ENCODE measurements around the gene LBX1. TPM values are rescaled to one million over a fixed set of nuclear protein-coding genes. Genes with fewer than 3 reads are reported as not detected.

The LBX1 gene
- total RNA-seq, 2 experiments from 2014 or later: not detected

DNA sequence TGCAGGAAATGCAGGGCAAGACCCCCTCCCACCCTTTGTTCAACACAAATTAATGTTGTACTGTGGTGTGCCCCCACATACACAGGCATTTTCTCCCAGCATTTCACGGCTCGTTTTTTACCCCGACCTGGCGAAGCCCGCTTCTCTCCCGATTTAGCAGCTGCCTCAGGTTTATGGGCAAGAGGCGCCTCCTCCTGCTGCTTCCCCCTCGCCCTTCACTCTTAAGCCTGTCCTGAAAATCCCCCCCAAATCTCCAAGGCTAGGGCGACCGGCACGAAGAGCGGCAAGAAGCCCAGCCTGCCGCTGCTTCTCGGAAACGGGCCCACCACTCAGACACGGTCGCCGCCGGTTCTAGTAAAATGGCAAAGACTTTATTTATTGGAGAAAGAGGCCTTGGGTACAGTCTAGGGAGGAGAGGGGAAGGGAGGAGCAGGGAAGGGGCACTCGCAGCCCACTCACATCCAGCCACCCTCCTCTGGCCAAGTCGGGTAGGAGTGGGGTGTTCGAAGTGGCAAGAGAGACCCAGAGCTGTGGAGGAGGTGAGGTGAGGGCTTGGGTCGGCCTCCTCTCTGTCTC is 3.3 kb downstream of the LBX1 start:
- Mint-ChIP-seq H3K9me3 (no peaks in the 10 kb centered on the region), H3K4me1 (peaks cover 16% of the 10 kb centered on the region), H3K27ac (peak overlapping the region; percentile 52), H3K36me3 (no peaks in the 10 kb centered on the region), H3K27me3 (peaks cover 78% of the 10 kb centered on the region), H3K4me3 (no peak overlapping the region)
- POLR2A ChIA-PET: no interaction called here
- ATAC-seq (ENCODE audit: low read depth) (no peak), DNase-seq (no peak)

DNA sequence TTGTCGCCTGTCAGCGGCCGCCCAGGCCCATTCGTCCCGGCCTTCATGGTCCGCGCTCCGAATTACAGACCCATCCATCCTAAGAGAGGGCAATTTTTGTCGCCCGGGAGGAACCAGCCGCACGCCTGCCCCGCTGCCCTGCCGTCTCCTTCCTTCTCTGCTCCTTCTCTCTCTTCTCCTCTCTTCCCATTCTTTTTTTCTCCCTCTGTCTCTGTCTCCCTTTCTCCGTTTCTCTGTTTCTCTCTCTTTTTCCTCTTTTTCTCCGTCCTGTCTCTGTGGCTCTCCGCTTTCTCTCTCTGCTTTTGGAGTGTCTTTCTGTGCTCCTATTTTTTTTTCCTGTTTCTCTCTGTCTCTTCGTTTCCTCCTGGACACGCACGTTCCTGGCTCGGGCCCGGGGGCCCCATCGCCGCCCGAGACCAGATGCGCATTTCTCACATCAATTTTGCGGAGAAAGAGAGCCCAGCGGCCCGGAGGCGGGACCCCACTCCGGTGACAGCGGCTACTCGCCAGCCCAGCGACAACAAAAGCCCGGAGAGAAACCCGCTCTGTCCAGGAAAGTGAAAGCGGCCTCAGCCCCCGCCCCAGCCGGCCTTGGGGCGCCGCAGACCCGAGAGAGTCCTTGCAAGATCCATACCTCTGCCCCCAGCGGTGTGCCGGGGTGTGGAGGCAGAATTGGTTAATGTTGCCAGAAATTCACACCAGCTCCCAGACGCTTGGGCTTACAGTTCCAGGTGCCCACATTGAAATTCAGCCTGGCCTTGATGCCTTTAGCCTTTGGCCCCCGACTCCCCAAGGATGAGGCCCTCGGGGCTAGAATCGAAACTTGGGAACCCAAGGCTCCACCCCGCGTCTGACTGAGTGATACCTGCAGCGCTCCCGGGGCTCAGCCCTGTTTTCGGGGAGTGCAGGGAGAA is 4.1 kb downstream of the LBX1 start:
- peaks cover 16% of the 10 kb centered on the region for H3K4me1 Mint-ChIP-seq
- POLR2A ChIA-PET: no interaction called here
- DNase-seq: peak; percentile 43
- H3K9me3 Mint-ChIP-seq: no peaks in the 10 kb centered on the region
- no peak for ATAC-seq (ENCODE audit: low read depth)
- H3K27me3 Mint-ChIP-seq: peaks cover 79% of the 10 kb centered on the region
- H3K27ac Mint-ChIP-seq: no peak overlapping the region
- H3K4me3 Mint-ChIP-seq: peak overlapping the region; percentile 65
- H3K36me3 Mint-ChIP-seq: no peaks in the 10 kb centered on the region

DNA sequence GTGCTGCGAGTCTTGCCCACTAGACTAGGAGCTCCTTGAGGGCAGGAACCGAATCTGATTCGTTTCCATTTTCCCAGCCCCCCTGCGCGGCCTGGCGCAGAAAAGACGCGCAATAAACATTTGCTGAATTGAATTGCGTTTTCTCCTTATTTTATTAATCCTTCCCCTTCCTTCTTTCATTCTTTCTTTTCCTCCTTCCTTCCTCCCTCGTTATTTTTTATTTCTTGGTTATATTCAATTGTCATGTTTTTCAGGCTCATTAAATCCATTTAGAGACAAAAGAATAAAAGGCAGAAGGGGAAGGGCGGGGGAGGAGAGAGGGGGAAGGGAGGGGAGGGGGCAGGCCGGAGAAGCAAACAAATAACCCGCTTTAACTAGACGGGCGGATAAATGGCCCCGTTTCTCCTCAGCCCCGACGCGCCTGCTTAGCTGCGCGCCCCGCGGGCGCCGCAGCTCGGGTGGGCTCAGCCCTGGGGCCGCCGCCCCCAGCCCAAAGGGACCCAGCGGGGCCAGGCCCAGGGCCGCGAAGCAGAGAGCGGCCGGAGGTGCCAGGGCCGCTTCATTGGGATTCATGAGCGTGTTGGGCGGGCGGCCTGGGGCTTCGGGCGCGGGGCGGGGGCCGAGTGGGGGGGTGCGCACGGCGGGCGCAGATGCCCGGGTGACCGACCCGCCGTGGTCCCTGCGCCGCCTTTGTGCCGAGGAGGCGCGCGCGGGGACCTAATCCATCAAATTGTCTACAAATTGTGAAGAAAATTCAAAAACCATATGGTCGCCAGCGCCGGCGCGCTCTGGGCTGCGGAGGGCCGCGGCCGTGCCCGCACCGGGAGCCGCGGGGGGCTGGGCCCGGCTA is 5.0 kb downstream of the LBX1 start:
- POLR2A ChIA-PET: interaction anchor here (1.0 kb wide), 1 partner anchor 572 kb away, joined by 3 read pairs; no protein-coding TSS in a partner anchor
- ATAC-seq (ENCODE audit: low read depth): no peak
- Mint-ChIP-seq H3K27me3 (peaks cover 85% of the 10 kb centered on the region), H3K27ac (no peak overlapping the region), H3K9me3 (no peaks in the 10 kb centered on the region), H3K4me3 (no peak overlapping the region), H3K4me1 (peaks cover 15% of the 10 kb centered on the region), H3K36me3 (no peaks in the 10 kb centered on the region)
- DNase-seq: no peak

DNA sequence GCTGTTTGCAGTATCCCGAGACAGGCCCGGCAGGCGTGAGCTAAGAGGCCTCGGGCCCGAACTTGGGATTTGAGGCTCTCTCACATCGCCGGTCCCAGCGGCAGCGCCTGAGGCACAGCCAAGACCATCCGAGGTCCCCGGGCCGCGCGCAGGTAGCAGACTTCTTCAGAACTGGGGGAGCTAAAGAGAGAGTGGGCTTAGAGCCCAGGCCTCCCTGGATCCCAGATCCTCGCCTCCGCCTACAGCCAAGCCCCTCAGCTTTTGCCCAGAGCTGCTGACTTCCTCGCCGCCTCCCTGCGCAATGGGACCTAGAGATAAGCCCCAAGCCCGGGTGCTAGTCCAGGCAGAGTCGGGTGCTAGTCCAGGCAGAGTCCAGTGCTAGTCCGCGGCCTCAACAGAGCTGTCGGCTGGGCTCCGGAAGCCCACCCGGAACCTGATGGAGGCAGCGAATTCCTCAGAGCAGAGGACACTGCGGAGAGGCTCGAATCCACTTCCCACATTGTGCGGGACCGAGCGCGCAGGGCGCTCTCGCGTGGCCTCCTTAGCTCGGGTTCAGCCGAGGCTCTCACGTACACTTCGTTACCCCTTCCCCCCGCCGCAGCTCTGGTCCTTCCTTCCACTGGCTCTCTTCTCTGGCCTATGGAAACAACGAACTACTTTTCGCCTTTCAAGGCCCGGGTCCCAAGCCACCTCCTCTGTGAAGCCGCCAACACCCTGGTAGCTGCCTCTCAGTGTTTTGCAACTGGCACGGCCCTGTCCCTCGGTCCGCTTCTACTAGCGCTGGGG is 5.8 kb downstream of the LBX1 start:
- H3K27ac Mint-ChIP-seq: no peak overlapping the region
- H3K4me1 Mint-ChIP-seq: peaks cover 15% of the 10 kb centered on the region
- H3K27me3 Mint-ChIP-seq: peaks cover 89% of the 10 kb centered on the region

DNA sequence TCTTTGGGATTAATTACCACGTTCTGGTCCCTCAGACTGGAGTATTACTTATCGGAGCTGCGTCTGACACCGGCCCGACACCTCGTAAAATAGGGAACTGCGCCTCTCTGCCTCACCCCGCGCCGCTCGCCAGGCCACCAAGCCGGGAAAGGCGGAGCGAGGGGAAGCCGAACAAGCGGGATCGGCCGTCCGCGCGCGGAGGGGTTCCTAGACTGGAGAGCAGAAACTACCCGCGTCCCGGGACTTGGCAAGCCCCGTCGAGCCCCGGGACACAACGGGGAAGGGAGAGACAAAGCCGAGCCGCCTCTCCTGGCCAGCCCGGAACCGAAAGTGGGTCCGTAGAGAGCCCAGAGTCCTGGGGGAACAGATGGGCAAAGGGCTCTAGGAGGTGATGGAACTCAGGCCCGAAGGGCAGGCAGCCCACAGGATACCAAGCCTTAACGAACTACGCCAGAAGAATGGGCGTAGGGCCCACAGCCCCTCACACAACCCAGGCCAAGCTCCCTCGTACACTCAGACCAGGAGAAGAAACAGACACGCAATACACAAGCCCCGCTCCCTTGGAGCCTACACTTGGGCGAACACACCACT is 6.5 kb downstream of the LBX1 start:
- Mint-ChIP-seq H3K27ac (no peak overlapping the region), H3K27me3 (peaks cover 91% of the 10 kb centered on the region), H3K4me1 (peaks cover 15% of the 10 kb centered on the region), H3K4me3 (peak overlapping the region; percentile 27), H3K9me3 (no peaks in the 10 kb centered on the region), H3K36me3 (no peaks in the 10 kb centered on the region)
- DNase-seq: peak; percentile 51
- no peak for ATAC-seq (ENCODE audit: low read depth)
- POLR2A ChIA-PET: interaction anchor here (1.0 kb wide), 2 partner anchors 81 to 574 kb away, joined by 3 read pairs; no protein-coding TSS in a partner anchor

More for the DNA sequence above, 5.8 kb downstream of the LBX1 start:
- peak overlapping the region; percentile 27 for H3K4me3 Mint-ChIP-seq
- ATAC-seq (ENCODE audit: low read depth): no peak
- H3K36me3 Mint-ChIP-seq: no peaks in the 10 kb centered on the region
- POLR2A ChIA-PET: interaction anchor here (1.0 kb wide), 2 partner anchors 81 to 573 kb away, joined by 3 read pairs; no protein-coding TSS in a partner anchor
- no peaks in the 10 kb centered on the region for H3K9me3 Mint-ChIP-seq
- DNase-seq: peak; percentile 40

DNA sequence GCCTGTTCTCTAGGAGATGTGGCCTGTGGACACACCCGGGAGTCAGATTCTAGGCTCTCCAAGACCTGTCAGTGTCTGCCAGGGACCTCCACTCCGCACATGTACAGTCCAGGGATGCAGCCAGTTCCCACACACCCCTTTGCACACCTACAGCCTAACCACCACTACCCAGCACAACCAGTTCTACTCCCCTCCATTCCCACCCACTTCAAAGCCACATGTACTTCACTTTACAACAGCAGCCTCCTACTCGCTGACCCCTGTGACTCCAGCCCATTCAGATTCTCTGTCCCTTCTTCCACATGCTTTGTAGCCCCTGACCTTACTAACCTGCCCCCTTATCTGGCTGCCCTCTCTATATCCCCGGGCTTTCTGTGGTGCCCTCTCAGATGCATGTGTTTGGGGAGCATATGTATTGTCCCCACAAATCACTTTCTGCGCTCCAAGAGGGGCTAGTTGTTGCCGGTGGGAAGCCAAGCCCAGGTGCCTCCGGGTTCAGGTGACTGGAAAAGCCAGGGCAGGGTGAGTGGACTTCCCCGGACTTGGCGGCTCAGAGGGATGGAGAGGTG is 7.2 kb downstream of the LBX1 start:
- Mint-ChIP-seq H3K4me1 (peaks cover 16% of the 10 kb centered on the region), H3K36me3 (no peaks in the 10 kb centered on the region), H3K27me3 (peaks cover 94% of the 10 kb centered on the region), H3K27ac (no peak overlapping the region), H3K4me3 (peak overlapping the region; percentile 0), H3K9me3 (no peaks in the 10 kb centered on the region)
- POLR2A ChIA-PET: no interaction called here
- no peak for DNase-seq
- no peak for ATAC-seq (ENCODE audit: low read depth)

DNA sequence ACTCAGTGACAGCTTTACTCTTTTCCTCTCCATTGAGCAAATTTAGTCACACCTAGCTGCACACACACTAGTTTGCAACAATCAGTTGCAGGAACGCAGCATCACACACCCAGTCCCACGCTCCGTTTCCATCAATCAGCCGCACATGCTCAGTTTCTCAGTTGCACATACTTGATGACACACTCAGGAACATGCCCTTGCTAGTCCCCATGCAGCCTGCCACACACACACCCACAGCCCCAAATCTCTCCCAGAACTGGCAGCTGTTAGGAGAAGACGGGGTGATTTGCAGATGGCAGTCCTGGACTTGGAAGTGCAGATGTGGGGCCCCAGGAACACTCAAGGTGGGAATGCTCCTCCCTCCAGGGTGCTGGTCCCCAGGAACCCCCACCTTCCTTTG is 7.7 kb downstream of the LBX1 start:
- no peaks in the 10 kb centered on the region for H3K9me3 Mint-ChIP-seq
- no peak overlapping the region for H3K4me3 Mint-ChIP-seq
- H3K4me1 Mint-ChIP-seq: peaks cover 18% of the 10 kb centered on the region
- H3K36me3 Mint-ChIP-seq: no peaks in the 10 kb centered on the region
- no peak for DNase-seq
- H3K27ac Mint-ChIP-seq: peak overlapping the region; percentile 18
- POLR2A ChIA-PET: no interaction called here
- ATAC-seq (ENCODE audit: low read depth): no peak
- peaks cover 94% of the 10 kb centered on the region for H3K27me3 Mint-ChIP-seq

DNA sequence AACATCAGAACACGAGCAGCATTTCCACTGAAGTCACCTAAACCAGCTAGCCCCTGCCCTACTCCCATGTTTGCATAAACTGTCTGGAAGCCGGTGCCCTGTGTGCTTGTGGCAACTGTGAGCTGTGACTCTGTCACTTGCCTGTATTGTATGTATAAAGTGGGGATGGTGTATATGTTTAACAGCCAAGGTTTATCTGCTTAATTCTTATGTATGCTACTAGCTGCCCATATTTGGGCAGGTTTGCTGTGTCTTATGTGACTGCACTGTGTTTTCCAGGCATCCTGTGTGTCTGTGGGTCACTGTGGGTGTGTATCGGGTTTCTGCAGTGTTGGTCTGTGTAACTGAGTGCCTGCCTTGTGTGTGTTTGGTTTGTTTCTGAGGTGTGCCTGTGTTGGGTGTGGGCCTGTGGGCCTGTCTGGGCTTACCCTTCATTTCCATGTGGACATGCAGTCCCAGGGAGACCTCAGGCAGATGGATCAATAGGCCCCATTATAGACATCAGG is 9.3 kb downstream of the LBX1 start:
- Mint-ChIP-seq H3K4me3 (no peak overlapping the region), H3K36me3 (no peaks in the 10 kb centered on the region), H3K27me3 (peaks cover 94% of the 10 kb centered on the region), H3K4me1 (peaks cover 12% of the 10 kb centered on the region), H3K27ac (no peak overlapping the region), H3K9me3 (no peaks in the 10 kb centered on the region)
- ATAC-seq (ENCODE audit: low read depth): no peak
- no peak for DNase-seq
- POLR2A ChIA-PET: no interaction called here

DNA sequence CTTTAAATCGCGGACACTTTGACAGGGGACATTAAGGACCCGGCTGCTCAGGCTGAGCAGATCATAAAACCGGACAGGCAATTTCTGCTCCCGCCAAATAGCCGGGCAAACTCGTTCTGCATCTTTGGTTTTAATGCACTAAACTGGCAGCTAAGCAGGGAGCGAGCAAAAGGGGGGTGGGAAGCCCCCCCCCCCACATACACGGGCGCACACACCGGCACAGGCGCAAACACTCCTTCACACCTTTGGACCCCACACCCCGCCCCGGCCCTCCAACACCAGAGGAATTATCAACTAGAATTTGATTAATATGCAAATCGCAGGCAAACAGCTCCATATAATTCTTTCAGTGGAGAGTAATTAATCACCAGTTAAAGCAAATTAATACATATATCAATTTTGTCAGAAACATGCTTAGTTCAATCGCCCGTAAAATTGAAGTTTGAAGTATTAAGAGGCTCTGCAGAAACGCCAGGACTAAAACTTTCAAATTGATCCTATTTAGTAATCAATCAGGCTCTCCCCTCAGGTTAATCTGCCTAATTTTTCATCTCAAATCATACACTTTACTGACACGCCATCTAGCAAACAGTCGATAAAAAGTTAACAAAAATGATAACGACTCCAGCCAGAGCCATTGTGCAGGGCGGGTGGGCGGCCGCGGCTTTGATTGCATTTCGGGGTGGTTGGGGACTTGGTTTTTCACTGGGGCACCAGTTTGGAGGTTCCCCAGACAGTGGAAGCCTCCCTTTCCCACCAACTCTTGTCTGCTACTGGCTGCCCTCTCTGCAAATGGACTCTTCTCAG is 9.9 kb downstream of the LBX1 start:
- DNase-seq: no peak
- Mint-ChIP-seq H3K27me3 (peaks cover 96% of the 10 kb centered on the region), H3K9me3 (no peaks in the 10 kb centered on the region), H3K4me3 (no peak overlapping the region), H3K27ac (no peak overlapping the region), H3K4me1 (peaks cover 13% of the 10 kb centered on the region), H3K36me3 (no peaks in the 10 kb centered on the region)
- ATAC-seq (ENCODE audit: low read depth): no peak
- POLR2A ChIA-PET: no interaction called here

DNA sequence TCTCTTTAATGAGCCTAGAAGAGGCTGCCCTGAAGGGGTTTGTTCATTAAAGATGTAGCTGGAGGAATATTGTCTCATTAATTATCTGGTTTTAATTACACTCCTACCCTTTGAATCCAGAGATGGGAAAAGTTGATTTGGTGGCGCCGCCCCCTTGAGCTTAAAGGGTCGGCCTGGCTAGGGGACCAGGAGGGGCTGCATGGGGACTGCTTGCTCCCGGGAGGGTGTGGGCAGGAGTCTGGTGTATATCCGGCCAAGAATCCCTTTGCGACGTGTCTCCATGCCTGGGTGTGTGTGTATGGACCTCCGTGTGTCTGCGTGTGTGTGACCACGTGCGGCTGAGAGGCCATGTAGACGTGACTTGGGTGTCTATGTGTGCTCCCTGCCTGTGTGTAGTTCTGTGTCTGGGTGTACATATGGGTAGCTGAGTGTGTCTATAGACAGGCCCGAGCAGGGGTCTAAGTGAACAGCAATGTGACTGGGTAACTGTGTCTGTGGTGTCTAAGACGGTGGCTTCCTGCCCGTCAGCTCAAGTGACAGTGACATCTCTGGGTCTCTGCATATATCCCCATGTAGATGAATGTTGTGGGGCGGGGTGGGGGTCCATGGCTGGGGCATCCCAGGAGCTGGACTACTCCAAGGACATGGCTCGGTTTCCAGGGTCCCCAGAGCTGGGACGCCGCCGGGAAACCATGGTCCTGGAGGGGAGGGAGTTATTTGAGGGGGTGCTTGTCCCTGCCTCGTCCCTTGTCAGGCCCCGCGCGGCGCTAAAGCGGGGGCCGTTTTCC is 10.7 kb downstream of the LBX1 start:
- ATAC-seq (ENCODE audit: low read depth) (no peak), DNase-seq (no peak)
- POLR2A ChIA-PET: no interaction called here
- Mint-ChIP-seq H3K27ac (peak overlapping the region; percentile 51), H3K9me3 (no peaks in the 10 kb centered on the region), H3K27me3 (peaks cover 91% of the 10 kb centered on the region), H3K4me1 (peaks cover 17% of the 10 kb centered on the region), H3K4me3 (no peak overlapping the region), H3K36me3 (no peaks in the 10 kb centered on the region)

All from activated naive CD8-positive, alpha-beta T cell treated with anti-CD3 and anti-CD28 coated beads, Interleukin-2, amount 10 ng/mL, durations not matched to agents 7 days and 5 days (primary cell).